ENCODE data around the gene CLCN6. TPM values are rescaled to one million over a fixed set of nuclear protein-coding genes. Genes with fewer than 3 reads are reported as not detected.

Gene CLCN6
- total and polyA plus RNA-seq, 2 of the 8 experiments (the other 6 are each of a cell fraction or from before 2014, with no cell fraction given): 15.7 to 26.0 TPM

GRCh38 chr1:11807133-11807532, 1.1 kb downstream of the CLCN6 start (continued):
- no peak for TF ChIP-seq CREB1 (IDR thresholded peaks at IDR 0.05)
- no peak for TF ChIP-seq SIX5 (IDR thresholded peaks at IDR 0.05; ENCODE audit: low read depth, low read length)
- TF ChIP-seq NANOG (IDR thresholded peaks at IDR 0.05; ENCODE audit: insufficient read depth, low read depth, low read length, poor library complexity, severe bottlenecking): no peak
- TF ChIP-seq CHD7 (IDR thresholded peaks at IDR 0.05; ENCODE audit: insufficient replicate concordance, low read length): no peak
- no peak for TF ChIP-seq JUND (IDR thresholded peaks at IDR 0.05; ENCODE audit: low read length)
